ENCODE data around the gene NDUFA12. TPM values are rescaled to one million over a fixed set of nuclear protein-coding genes. Genes with fewer than 3 reads are reported as not detected.
A peak's percentile ranks its signal among the peaks of the same experiment; 100 is the strongest.

NDUFA12 gene
- 89.0 and 119 TPM in 2 replicates for total RNA-seq (2014; rRNA removed; shearing (Covaris generic))

DNA sequence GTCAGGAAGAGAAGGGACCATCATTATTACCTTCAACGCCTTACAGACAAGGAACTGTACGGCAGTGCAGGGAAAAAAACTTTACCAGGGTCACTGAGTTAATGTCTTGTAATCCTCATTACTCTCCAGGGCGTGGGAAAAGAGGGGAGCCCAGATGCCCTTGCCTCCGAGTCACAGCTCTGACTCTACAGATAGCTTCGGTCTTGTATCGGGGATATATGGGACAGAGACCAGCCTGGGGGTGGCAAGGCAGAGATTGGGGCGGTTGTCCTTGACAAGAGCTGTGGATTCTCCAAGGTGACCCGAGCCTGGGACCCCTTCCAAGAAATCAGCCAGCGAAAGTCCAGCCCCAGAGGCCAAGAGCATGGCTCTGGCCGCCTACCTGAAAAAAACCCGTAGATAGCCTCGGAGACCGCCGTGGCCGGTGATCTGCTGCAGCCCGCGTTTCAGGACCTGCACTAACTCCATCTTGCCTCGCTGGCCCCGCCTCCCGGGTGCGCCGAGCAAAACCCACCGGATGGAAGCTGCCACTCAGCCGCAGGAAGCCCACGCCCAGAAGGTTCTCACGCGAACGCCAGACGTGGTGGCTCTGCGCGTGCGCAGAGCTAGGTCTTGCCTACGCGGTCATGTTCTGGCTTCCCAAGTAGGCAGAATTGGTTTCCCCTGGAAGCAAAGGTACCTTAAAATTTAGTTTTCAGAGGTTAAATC, at the start of gene NDUFA12:
Gene NDUFA12 (minus strand): TSS at position 485 of the 708 bp plus-strand sequence. CDS start 17 bp downstream, at position 468.
- H3K27me3 ChIP-seq (ENCODE audit: control insufficient read depth, insufficient read depth, low read length) = no peaks in the 10 kb centered on the region
- 0 out of 2 replicates have a peak, but pooled peaks cover 1% of the 10 kb centered on the region for H3K36me3 ChIP-seq (replicated peaks; ENCODE audit: control insufficient read depth, insufficient read depth, low read length)
- peak; percentile 90 for DNase-seq
- H3K4me3 ChIP-seq (ENCODE audit: insufficient read depth, low read depth, low read length) = peak within 1 kb of the TSS; percentile 91

DNA sequence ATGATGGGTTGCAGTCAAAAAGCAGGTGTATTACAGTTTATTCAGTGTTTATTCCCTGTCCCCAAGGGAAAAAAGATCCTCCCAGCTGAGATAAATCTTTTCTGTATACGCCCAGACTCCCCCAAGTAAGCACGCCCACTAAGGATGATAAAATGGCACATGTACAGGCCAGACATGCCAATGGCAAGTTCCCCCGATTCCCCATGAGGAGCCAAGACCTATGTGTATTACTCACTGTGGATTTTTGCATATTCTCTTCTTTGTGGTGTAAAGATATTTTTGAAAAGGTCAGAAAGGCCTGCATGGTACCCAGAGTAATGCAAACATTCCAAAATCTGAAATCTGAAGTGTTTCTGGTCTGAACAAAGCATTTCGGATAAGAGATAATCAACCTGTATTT, 47.7 kb upstream of the NDUFA12 start:
- no peaks in the 10 kb centered on the region for H3K27me3 ChIP-seq (ENCODE audit: control insufficient read depth, insufficient read depth, low read length)
- DNase-seq = no peak
- peaks cover 21% of the 10 kb centered on the region for H3K36me3 ChIP-seq (replicated peaks; ENCODE audit: control insufficient read depth, insufficient read depth, low read length)
- H3K4me3 ChIP-seq (ENCODE audit: insufficient read depth, low read depth, low read length) = no peak overlapping the region

DNA sequence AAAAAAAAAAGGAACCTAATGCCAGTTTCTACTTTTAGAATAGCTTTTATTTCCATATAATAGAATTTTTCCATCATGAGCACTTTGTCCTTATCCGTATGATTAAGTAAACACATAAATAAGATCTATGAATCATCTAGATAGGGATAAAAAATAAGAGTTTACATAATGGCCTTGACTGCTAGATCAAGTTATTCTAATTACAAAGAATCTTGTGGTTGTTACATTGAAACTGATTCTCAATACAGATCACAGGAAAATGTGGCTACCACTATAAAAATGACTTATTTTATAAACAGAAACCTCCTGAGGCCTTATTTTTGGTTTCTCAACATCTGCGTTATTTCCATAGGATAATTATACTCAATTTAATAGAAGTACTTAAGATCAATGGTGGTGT, 34.4 kb upstream of the NDUFA12 start:
- H3K4me3 ChIP-seq (ENCODE audit: insufficient read depth, low read depth, low read length) = no peak overlapping the region
- DNase-seq = no peak
- H3K27me3 ChIP-seq (ENCODE audit: control insufficient read depth, insufficient read depth, low read length) = no peaks in the 10 kb centered on the region
- peaks cover 4% of the 10 kb centered on the region for H3K36me3 ChIP-seq (replicated peaks; ENCODE audit: control insufficient read depth, insufficient read depth, low read length)

DNA sequence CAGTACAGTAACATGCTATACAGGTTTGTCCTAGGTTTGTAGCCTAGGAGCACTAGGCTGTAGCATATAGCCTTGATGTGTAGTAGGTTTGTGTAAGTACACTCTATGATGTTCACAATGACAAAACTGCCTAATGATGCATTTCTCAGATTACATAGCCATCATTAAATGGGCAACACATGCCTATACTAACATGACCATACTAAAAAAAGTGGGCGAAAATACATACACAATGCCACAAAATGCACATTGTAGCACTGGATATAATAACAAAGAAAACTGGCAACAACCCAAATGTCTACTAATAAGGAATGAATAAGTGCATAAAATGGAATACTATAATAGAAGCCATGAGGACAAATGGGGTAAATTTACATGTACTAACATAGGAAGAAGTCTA, 31.3 kb upstream of the NDUFA12 start:
- H3K36me3 ChIP-seq (replicated peaks; ENCODE audit: control insufficient read depth, insufficient read depth, low read length) = peaks cover 3% of the 10 kb centered on the region
- DNase-seq = no peak

DNA sequence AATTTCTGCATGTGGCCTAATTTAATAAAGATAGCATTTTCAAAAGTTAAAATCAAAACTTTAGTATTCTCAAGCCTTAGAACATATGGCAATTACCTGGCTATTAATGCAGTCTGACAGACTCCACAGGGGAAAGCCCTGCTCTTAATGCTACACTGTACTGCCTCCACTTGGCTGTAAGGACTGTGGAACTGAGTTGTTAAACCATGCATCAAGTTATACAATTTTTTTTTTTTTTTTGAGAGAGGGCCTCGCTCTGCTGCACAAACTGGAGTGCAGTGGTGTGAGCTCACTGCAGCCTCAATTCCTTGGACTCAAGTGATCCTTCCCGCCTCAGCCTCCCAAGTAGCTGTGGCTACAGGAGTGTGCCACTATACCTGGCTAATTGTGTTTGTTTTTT, 19.0 kb upstream of the NDUFA12 start:
- Histone ChIP-seq H3K4me3 (ENCODE audit: insufficient read depth, low read depth, low read length) (no peak overlapping the region), H3K36me3 (replicated peaks; ENCODE audit: control insufficient read depth, insufficient read depth, low read length) (no peaks in the 10 kb centered on the region; the same call in none of the 2 replicates), H3K27me3 (ENCODE audit: control insufficient read depth, insufficient read depth, low read length) (no peaks in the 10 kb centered on the region)
- DNase-seq = no peak

More for the DNA sequence above, 31.3 kb upstream of the NDUFA12 start:
- H3K4me3 ChIP-seq (ENCODE audit: insufficient read depth, low read depth, low read length) = no peak overlapping the region
- H3K27me3 ChIP-seq (ENCODE audit: control insufficient read depth, insufficient read depth, low read length) = no peaks in the 10 kb centered on the region

DNA sequence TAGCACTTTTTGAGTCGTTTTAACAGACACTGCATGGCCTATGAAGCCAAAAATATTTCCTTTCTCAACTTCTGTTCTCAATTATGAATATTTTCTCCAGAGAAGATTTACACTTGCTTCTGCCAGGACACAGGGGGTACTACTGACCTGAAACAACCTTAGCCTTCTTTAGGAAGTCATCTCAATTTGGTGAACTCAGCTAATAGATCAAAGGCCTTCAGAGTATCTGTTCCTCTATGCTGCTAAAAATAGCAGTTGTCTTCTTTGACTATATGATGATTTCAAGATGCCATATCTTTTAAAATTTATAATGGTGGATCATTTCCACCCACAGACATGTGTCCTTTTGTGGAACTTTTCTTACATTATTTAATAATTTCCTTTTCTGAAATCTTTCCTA, 14.0 kb upstream of the NDUFA12 start:
- Histone ChIP-seq H3K36me3 (replicated peaks; ENCODE audit: control insufficient read depth, insufficient read depth, low read length) (no peaks in the 10 kb centered on the region; the same call in 1 of the 2 replicates), H3K27me3 (ENCODE audit: control insufficient read depth, insufficient read depth, low read length) (no peaks in the 10 kb centered on the region), H3K4me3 (ENCODE audit: insufficient read depth, low read depth, low read length) (no peak overlapping the region)
- DNase-seq = no peak

DNA sequence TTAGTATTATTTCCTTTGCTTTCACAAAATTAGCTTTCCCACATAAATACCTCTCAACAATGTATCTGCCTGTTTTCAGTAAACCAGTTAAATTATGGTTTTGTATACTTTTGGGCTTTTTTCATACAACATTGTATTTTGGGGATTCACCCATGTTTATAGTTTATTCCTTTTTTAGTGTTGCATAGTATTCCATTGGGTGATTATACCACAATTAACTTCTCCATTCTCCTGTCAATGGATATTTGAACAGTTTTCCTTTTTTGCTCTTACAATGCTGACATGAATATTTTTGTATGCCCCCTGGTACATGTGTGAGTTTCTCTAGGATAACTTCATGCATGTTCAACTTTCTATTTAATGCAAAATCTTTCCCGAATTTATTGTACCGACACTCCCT, 12.6 kb upstream of the NDUFA12 start:
- Histone ChIP-seq H3K4me3 (ENCODE audit: insufficient read depth, low read depth, low read length) (no peak overlapping the region), H3K27me3 (ENCODE audit: control insufficient read depth, insufficient read depth, low read length) (no peaks in the 10 kb centered on the region), H3K36me3 (replicated peaks; ENCODE audit: control insufficient read depth, insufficient read depth, low read length) (no peaks in the 10 kb centered on the region; the same call in 1 of the 2 replicates)
- DNase-seq = no peak

DNA sequence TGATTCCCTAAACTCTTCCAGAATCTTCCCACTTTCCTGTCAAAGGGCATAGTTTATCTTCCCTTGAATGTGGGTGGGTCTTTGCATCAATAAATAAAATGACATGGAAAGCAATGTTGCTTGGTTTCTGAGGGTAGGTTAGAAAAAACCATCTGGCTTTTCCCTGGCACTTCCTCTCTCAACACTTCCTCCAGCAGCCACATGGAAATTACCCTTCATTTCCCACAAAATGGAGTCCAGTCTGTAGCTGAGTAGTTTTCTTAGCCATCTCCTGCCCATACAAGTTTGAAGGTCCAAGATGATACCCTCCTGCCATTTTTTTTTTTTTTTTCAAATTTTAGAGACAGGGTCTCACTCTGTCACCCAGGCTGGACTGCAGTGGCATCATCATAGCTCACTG, 11.1 kb upstream of the NDUFA12 start:
- Histone ChIP-seq H3K4me3 (ENCODE audit: insufficient read depth, low read depth, low read length) (no peak overlapping the region), H3K27me3 (ENCODE audit: control insufficient read depth, insufficient read depth, low read length) (no peaks in the 10 kb centered on the region), H3K36me3 (replicated peaks; ENCODE audit: control insufficient read depth, insufficient read depth, low read length) (no peaks in the 10 kb centered on the region)
- no peak for DNase-seq

DNA sequence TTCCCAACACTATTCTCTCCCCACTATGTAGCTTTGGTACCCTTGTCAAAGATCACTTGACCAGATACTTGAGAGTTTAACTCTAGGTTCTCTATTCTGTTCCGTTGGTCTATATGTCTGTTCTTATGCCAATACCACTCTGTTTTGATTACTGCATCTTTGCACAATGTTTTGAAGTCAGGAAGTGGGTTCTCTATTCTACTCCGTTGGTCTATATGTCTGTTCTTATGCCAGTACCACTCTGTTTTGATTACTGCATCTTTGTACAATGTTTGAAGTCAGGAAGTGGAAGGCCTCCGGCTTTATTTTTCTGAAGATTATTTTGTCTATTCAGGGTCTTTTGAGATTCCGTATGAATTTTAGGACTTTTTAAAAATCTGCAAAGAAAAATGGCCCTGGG, 2.7 kb upstream of the NDUFA12 start:
- no peak overlapping the region for H3K4me3 ChIP-seq (ENCODE audit: insufficient read depth, low read depth, low read length)
- 0 out of 2 replicates have a peak, but pooled peaks cover 1% of the 10 kb centered on the region for H3K36me3 ChIP-seq (replicated peaks; ENCODE audit: control insufficient read depth, insufficient read depth, low read length)
- DNase-seq = no peak
- no peaks in the 10 kb centered on the region for H3K27me3 ChIP-seq (ENCODE audit: control insufficient read depth, insufficient read depth, low read length)

DNA sequence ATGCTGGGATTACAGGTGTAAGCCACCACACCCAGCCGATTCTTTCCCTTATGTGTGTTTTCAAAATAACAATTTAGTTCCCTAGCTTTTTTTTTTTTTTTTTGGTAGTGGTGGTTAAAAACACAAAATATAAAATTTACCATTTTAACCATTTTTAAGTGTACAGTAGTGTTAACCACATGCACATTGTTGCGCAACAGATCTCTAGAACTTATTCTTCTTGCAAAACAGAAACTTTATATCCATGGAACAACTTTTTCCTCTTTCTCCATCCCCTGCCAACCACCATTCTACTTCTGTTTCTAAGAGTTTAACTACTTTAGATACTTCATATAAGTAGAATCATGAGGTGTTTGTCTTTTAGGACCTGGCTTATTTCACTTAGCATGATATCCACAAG, 1.1 kb upstream of the NDUFA12 start:
- no peak overlapping the region for H3K4me3 ChIP-seq (ENCODE audit: insufficient read depth, low read depth, low read length)
- no peaks in the 10 kb centered on the region for H3K27me3 ChIP-seq (ENCODE audit: control insufficient read depth, insufficient read depth, low read length)
- no peak for DNase-seq
- 0 out of 2 replicates have a peak, but pooled peaks cover 1% of the 10 kb centered on the region for H3K36me3 ChIP-seq (replicated peaks; ENCODE audit: control insufficient read depth, insufficient read depth, low read length)

DNA sequence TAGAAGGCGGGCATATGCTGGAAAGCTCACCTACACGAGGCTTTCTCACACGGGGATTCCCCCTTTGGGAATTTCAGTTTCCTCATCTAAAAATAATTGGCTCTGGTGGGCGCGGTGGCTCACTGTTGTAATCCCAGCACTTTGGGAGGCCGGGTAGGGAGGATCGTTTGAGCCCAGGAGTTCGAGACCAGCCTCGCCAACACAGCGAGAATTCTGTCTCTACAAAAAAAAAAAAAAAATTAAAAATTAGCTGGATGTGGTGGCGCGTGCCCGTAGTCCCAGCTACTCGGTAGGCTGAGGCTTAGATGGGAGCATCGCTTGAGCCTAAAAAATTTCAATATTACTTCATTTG, 400 bp upstream of the NDUFA12 start:
- H3K27me3 ChIP-seq (ENCODE audit: control insufficient read depth, insufficient read depth, low read length) = no peaks in the 10 kb centered on the region

DNA sequence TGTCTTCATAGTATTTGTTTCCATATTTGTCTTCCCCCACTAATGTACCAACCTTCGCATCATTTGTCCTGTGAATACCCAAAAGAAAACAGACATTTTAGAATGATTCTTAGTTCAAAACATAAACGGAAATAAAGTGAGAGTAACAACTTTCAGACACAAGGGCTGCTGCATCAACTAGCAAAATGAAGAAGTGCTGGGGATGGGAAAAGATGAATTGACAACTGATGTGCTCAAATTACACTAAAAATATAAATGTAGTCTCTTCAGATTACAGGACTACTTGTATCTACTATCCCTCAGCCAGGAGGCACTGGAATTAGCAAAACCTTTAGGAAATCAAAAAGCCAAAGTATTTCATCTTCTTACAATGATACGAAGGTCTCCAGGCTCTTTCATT, 743 bp downstream of the NDUFA12 start:
- Histone ChIP-seq H3K4me3 (ENCODE audit: insufficient read depth, low read depth, low read length) (peak overlapping the region; percentile 91), H3K27me3 (ENCODE audit: control insufficient read depth, insufficient read depth, low read length) (no peaks in the 10 kb centered on the region), H3K36me3 (replicated peaks; ENCODE audit: control insufficient read depth, insufficient read depth, low read length) (0 out of 2 replicates have a peak, but pooled peaks cover 1% of the 10 kb centered on the region)
- DNase-seq = peak; percentile 15

More for the DNA sequence above, 400 bp upstream of the NDUFA12 start:
- Histone ChIP-seq H3K36me3 (replicated peaks; ENCODE audit: control insufficient read depth, insufficient read depth, low read length) (0 out of 2 replicates have a peak, but pooled peaks cover 1% of the 10 kb centered on the region), H3K4me3 (ENCODE audit: insufficient read depth, low read depth, low read length) (peak overlapping the region; percentile 91; the same call in 1 of the 2 replicates)
- DNase-seq = no peak

DNA sequence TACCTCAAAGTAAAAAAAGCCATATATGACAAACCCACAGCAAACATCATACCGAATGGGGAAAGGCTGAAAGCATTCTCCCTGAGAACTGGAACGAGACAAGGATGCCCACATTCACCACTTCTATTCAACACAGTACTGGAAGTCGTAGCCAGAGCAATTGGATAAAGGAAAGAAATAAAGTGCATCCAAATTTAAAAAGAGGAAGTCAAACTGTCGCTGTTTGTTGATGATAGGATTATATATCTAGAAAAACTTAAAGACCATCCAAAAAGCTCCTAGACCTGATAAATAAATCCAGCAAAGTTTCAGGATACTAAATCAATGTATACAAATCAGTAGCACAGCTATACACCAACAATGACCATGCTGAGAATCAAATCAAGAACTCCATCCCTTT, 5.2 kb downstream of the NDUFA12 start:
- no peaks in the 10 kb centered on the region for H3K27me3 ChIP-seq (ENCODE audit: control insufficient read depth, insufficient read depth, low read length)
- H3K36me3 ChIP-seq (replicated peaks; ENCODE audit: control insufficient read depth, insufficient read depth, low read length) = peaks cover 3% of the 10 kb centered on the region
- no peak overlapping the region for H3K4me3 ChIP-seq (ENCODE audit: insufficient read depth, low read depth, low read length)
- DNase-seq = no peak

DNA sequence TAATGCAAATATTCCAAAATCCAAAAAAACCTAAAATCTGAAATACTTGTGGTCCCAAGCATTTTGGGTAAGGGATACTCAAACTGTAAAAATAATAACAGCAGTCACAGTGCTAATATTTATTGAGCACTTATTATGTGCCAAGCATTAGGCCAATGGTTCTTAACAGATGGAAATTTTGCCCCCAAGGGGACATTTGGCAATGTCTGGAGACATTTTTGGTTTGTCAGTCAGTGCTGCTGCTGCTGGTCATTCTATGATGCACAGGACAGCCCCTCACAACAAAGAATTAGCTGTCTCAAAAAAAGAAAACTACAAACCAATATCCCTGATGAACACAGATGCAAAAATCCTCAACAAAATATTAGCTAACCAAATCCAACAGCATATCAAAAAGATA, 5.8 kb downstream of the NDUFA12 start:
- DNase-seq = no peak
- no peak overlapping the region for H3K4me3 ChIP-seq (ENCODE audit: insufficient read depth, low read depth, low read length)

DNA sequence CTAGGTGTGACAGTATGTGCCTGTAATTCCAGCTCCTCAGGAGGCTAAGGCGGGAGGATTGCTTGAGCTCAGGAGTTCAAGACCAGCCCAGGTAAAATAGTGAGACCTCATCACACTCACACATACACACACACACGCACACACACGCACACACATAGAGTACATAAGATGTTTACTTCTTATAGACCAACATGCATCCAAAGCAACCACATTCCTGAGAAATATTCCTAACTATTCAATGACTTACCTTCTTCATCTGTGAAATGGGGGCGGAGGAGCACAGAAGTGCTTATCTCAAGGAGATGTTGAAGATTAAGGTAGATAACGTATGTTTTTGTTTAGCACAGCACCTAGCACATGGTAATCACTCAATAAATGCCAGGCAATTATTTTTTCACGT, 6.4 kb downstream of the NDUFA12 start:
- no peak overlapping the region for H3K4me3 ChIP-seq (ENCODE audit: insufficient read depth, low read depth, low read length)
- no peaks in the 10 kb centered on the region for H3K27me3 ChIP-seq (ENCODE audit: control insufficient read depth, insufficient read depth, low read length)
- peaks cover 3% of the 10 kb centered on the region for H3K36me3 ChIP-seq (replicated peaks; ENCODE audit: control insufficient read depth, insufficient read depth, low read length)
- no peak for DNase-seq

More for the DNA sequence above, 5.8 kb downstream of the NDUFA12 start:
- Histone ChIP-seq H3K27me3 (ENCODE audit: control insufficient read depth, insufficient read depth, low read length) (no peaks in the 10 kb centered on the region), H3K36me3 (replicated peaks; ENCODE audit: control insufficient read depth, insufficient read depth, low read length) (peaks cover 3% of the 10 kb centered on the region)

Data from H7 (cell line).